ENCODE measurements around the gene EHHADH. TPM values are rescaled to one million over a fixed set of nuclear protein-coding genes. Genes with fewer than 3 reads are reported as not detected.

Gene EHHADH
- total and polyA plus RNA-seq, 2 of the 13 experiments (the other 11 are each of a cell fraction or from before 2014, with no cell fraction given), result 14.5 to 38.9 TPM

GRCh38 chr3:185282696-185283373, 29.0 kb upstream of the EHHADH start (continued):
- TF ChIP-seq GTF3A (CRISPR knock-in tag; conservative IDR thresholded peaks at IDR 0.05), result 0 out of 2 replicates have a peak, but pooled peaks have one; percentile 29
- TF ChIP-seq PAX8 (CRISPR knock-in tag; IDR thresholded peaks at IDR 0.05; ENCODE audit: borderline replicate concordance), result 0 out of 2 replicates have a peak, but pooled peaks have one; percentile 12
- 0 out of 2 replicates have a peak, but pooled peaks have one; percentile 50 for TF ChIP-seq BCL3 (CRISPR knock-in tag; IDR thresholded peaks at IDR 0.05)
- peak; percentile 53; the same call in 1 of the 2 replicates for TF ChIP-seq GATAD2A (CRISPR knock-in tag; IDR thresholded peaks at IDR 0.05)
- no peak for TF ChIP-seq FOXA1 (IDR thresholded peaks at IDR 0.05)
- peak; percentile 40 for TF ChIP-seq FOXA1 (CRISPR knock-in tag; IDR thresholded peaks at IDR 0.05)
- peak; percentile 35 for TF ChIP-seq ZFP90 (CRISPR knock-in tag; IDR thresholded peaks at IDR 0.05; ENCODE audit: borderline replicate concordance)
- TF ChIP-seq TCF7L2 (IDR thresholded peaks at IDR 0.05; ENCODE audit: low read depth, low read length), result no peak
- peak; percentile 35; the same call in 1 of the 2 replicates for TF ChIP-seq PITX1 (CRISPR knock-in tag; IDR thresholded peaks at IDR 0.05)
- TF ChIP-seq ZNF792 (CRISPR knock-in tag; IDR thresholded peaks at IDR 0.05), result peak; percentile 69; the same call in 1 of the 2 replicates
- peak; percentile 99 for TF ChIP-seq PHF20 (CRISPR knock-in tag; IDR thresholded peaks at IDR 0.05)
- TF ChIP-seq ZNF441 (CRISPR knock-in tag; IDR thresholded peaks at IDR 0.05; ENCODE audit: borderline replicate concordance), result peak; percentile 89; the same call in 1 of the 2 replicates
- no peak for TF ChIP-seq ZNF713 (CRISPR knock-in tag; IDR thresholded peaks at IDR 0.05)
- TF ChIP-seq ZNF224 (CRISPR knock-in tag; IDR thresholded peaks at IDR 0.05), result no peak
- TF ChIP-seq ZBTB49 (CRISPR knock-in tag; IDR thresholded peaks at IDR 0.05; ENCODE audit: borderline replicate concordance), result no peak
- TF ChIP-seq ZBTB34 (CRISPR knock-in tag; IDR thresholded peaks at IDR 0.05), result 0 out of 2 replicates have a peak, but pooled peaks have one; percentile 40
- TF ChIP-seq KLF16 (CRISPR knock-in tag; IDR thresholded peaks at IDR 0.05), result 0 out of 4 replicates have a peak, but pooled peaks of 1 of the 2 experiments have one; percentile 8
- TF ChIP-seq ZBTB20 (CRISPR knock-in tag; IDR thresholded peaks at IDR 0.05; ENCODE audit: borderline replicate concordance, low read depth), result peak; percentile 25; the same call in 1 of the 2 replicates
- peak; percentile 31; the same call in 1 of the 2 replicates for TF ChIP-seq PHF21A (CRISPR knock-in tag; IDR thresholded peaks at IDR 0.05)
- TF ChIP-seq ZFY (CRISPR knock-in tag; IDR thresholded peaks at IDR 0.05), result peak; percentile 58; the same call in 1 of the 2 replicates
- TF ChIP-seq FOXK1 (CRISPR knock-in tag; IDR thresholded peaks at IDR 0.05; ENCODE audit: borderline replicate concordance, low read depth), result peak; percentile 89; the same call in 1 of the 2 replicates
- peak; percentile 95 for TF ChIP-seq BCL6 (CRISPR knock-in tag; IDR thresholded peaks at IDR 0.05)
- TF ChIP-seq SOX13 (IDR thresholded peaks at IDR 0.05), result no peak
- TF ChIP-seq SOX13 (CRISPR knock-in tag; conservative IDR thresholded peaks at IDR 0.05 in 1 of 2, IDR thresholded peaks at IDR 0.05 in 1 of 2), result peak in 1 of 2 experiments; percentile 42; a peak in 1 of 4 replicates
- TF ChIP-seq ZNF383 (CRISPR knock-in tag; IDR thresholded peaks at IDR 0.05; ENCODE audit: borderline replicate concordance), result 0 out of 2 replicates have a peak, but pooled peaks have one; percentile 51
